ENCODE data around the gene VEGFB. TPM values are rescaled to one million over a fixed set of nuclear protein-coding genes. Genes with fewer than 3 reads are reported as not detected.

The VEGFB gene
- total and polyA plus RNA-seq, 2 donors (not counting 3 experiments of a cell fraction or from before 2014, with no cell fraction given), result 19.3 to 98.1 TPM

GRCh38 chr11:64251753-64252002 lies 17.3 kb downstream of the VEGFB start:
- FAIRE-seq (no peak), DNase-seq (ENCODE audit: low read depth, low spot score) (peak; percentile 21)
- dilution Hi-C loops (cut with MboI; ENCODE audit: extremely low pct_ligation_motif_present, low sequenced_read_pairs) (no loop called here), intact Hi-C loops (cut with micrococcal nuclease) (loop anchor here (1.0 kb wide), 4 partner anchors 12 to 50 kb away; partner anchors contain the start of gene GPR137)
- Histone ChIP-seq H3K27ac (ENCODE audit: insufficient read depth, low read depth, low read length) (peak overlapping the region; percentile 49), H3K9me1 (replicated peaks; ENCODE audit: control insufficient read depth, extremely low read depth, insufficient read depth, low read length) (no peaks in the 10 kb centered on the region), H3K36me3 (ENCODE audit: control insufficient read depth in 2 of 2, extremely low read depth in 1 of 2, insufficient read depth in 2 of 2, low read length in 2 of 2) (peaks cover under 1 to 15% of the 10 kb centered on the region in 2 experiments), H3K9ac (replicated peaks; ENCODE audit: extremely low read depth, insufficient read depth, low read length) (peak overlapping the region; percentile 65), H3K4me1 (ENCODE audit: control insufficient read depth, extremely low read depth, insufficient read depth, low read length) (peaks cover 30% of the 10 kb centered on the region), H3K9me3 (replicated peaks; ENCODE audit: control insufficient read depth, insufficient read depth, low read length) (no peaks in the 10 kb centered on the region), H3K4me2 (ENCODE audit: insufficient read depth, low read length) (peak overlapping the region; percentile 86), H4K20me1 (replicated peaks; ENCODE audit: control insufficient read depth, extremely low read depth, insufficient read depth, low read length) (no peaks in the 10 kb centered on the region), H2AFZ (ENCODE audit: low read depth, low read length) (peak overlapping the region; percentile 23), H3K4me3 (replicated peaks in 1 of 3; ENCODE audit: insufficient read depth in 1 of 3, low read depth in 1 of 3, low read length in 3 of 3) (peak overlapping the region; percentile 80 to 93 (median 80)), H3K79me2 (ENCODE audit: control insufficient read depth, insufficient read depth, low read length) (peaks cover 32% of the 10 kb centered on the region), H3K27me3 (ENCODE audit: control insufficient read depth in 2 of 2, insufficient read depth in 2 of 2, low read length in 2 of 2) (no peaks in the 10 kb centered on the region)
- TSS peak; percentile 7 for BruUV-seq (replicated peaks)
- ChIA-PET CTCF (interaction anchor here (0.7 to 4.7 kb wide), 9 partner anchors 9 to 103 kb away, joined by 3 to 60 read pairs (median 10); partner anchors contain the start of genes CATSPERZ, FERMT3 and PRDX5), POLR2A (no interaction called here)
- no peak for TF ChIP-seq CTCF (IDR thresholded peaks at IDR 0.05; ENCODE audit: extremely low read depth in 1 of 2, insufficient read depth in 1 of 2, low read depth in 1 of 2, low read length in 2 of 2)
- no peak for TF ChIP-seq POLR2AphosphoS5 (IDR thresholded peaks at IDR 0.05; ENCODE audit: insufficient read depth, low read depth, low read length)
- TF ChIP-seq JUN (IDR thresholded peaks at IDR 0.05; ENCODE audit: borderline replicate concordance, insufficient read depth, insufficient read length, low read depth), result no peak
- TF ChIP-seq EZH2 (IDR thresholded peaks at IDR 0.05; ENCODE audit: borderline replicate concordance, low read depth, low read length, severe bottlenecking), result no peak
- no peak for TF ChIP-seq MAX (IDR thresholded peaks at IDR 0.05; ENCODE audit: insufficient read depth, insufficient read length)
- TF ChIP-seq POLR2A (IDR thresholded peaks at IDR 0.05; ENCODE audit: low read depth, low read length), result no peak
